B cell (primary cell): Measurements from ENCODE around the gene CD151. TPM values are rescaled to one million over a fixed set of nuclear protein-coding genes. Genes with fewer than 3 reads are reported as not detected.

ENCODE experiments used
- ATAC-seq: fragments of 200-7000 bp; cut with Tn5 transposase; one replicate; pipeline ENCODE4 v1.10.0; 2021; ENCODE audit warnings: low read depth, mild to moderate bottlenecking, moderate number of reproducible peaks, moderate library complexity
- CTCF ChIA-PET: fragments of 350-600 bp; sonication (Branson Sonifier 250); formaldehyde crosslinking; loops from one replicate; lab custom pipeline; 2021; ENCODE audit warnings: antibody characterized with exemption, inconsistent platforms; lab: Charles Lee
- POLR2A ChIA-PET: fragments of 350-600 bp; sonication (Branson Sonifier 250); formaldehyde crosslinking; loops from one replicate; lab custom pipeline; 2021; ENCODE audit warnings: antibody characterized with exemption; lab: Charles Lee
- DNase-seq: peaks from one replicate; pipeline ENCODE4 v3.0.0; 2013
- H2AFZ ChIP-seq: 2 replicates; pipeline ENCODE4 v1.6.1; 2012; ENCODE audit warnings: mild to moderate bottlenecking, low read depth, low read length; ENCODE audit not compliant: insufficient read depth, poor library complexity, severe bottlenecking
- H3K27ac ChIP-seq, 2 donors: 1 replicate in 1 of 2; 2 replicates in 1 of 2; pipeline ENCODE4 v1.5.1; 2012 to 2013; ENCODE audit warnings: low read length in 2 of 2, mild to moderate bottlenecking in 2 of 2, moderate library complexity in 1 of 2
- H3K27me3 ChIP-seq, 4 experiments: fragments of 200-600 bp in 1 of 4; sonication (generic) in 1 of 4; replicated peaks in 1 of 4; 1 replicate in 2 of 4; 2 replicates in 2 of 4; pipeline versions ENCODE4 v1.6.1 to v1.7.0; 2013 to 2016; ENCODE audit warnings: low read length in 3 of 4, mild to moderate bottlenecking in 2 of 4, mixed read lengths in 1 of 4, moderate library complexity in 1 of 4; ENCODE audit not compliant: insufficient read depth in 4 of 4, control insufficient read depth in 3 of 4; ENCODE audit errors: control extremely low read depth in 1 of 4
- H3K36me3 ChIP-seq, 2 experiments: replicated peaks in 1 of 2; 1 replicate in 1 of 2; 2 replicates in 1 of 2; pipeline versions ENCODE4 v1.6.1 to v1.7.1; 2013; ENCODE audit warnings: low read length in 1 of 2; ENCODE audit not compliant: insufficient read depth in 2 of 2, control insufficient read depth in 1 of 2; ENCODE audit errors: control extremely low read depth in 1 of 2, extremely low read depth in 1 of 2
- H3K4me1 ChIP-seq, 2 donors: fragments of 200-600 bp in 1 of 2; sonication (generic) in 1 of 2; 1 replicate in 1 of 2; 2 replicates in 1 of 2; pipeline versions ENCODE4 v1.5.1 to v1.6.1; 2013 to 2017; ENCODE audit warnings: low read length in 2 of 2; ENCODE audit not compliant: control insufficient read depth in 2 of 2, insufficient read depth in 2 of 2
- H3K4me2 ChIP-seq: replicated peaks from 2 replicates; pipeline ENCODE3; 2012; ENCODE audit warnings: mild to moderate bottlenecking, low read depth, low read length; ENCODE audit not compliant: poor library complexity, severe bottlenecking
- H3K4me3 ChIP-seq, 5 experiments: fragments of 200-600 bp in 1 of 5; sonication (generic) in 1 of 5; 1 replicate in 3 of 5; 2 replicates in 2 of 5; pipeline versions ENCODE4 v1.5.1 to v1.7.0; 2011 to 2016; ENCODE audit warnings: low read length in 4 of 5, mild to moderate bottlenecking in 4 of 5, low read depth in 2 of 5, control low read depth in 1 of 5, moderate library complexity in 1 of 5; ENCODE audit not compliant: insufficient read depth in 1 of 5; ENCODE audit errors: control extremely low read depth in 1 of 5, extremely low read depth in 1 of 5
- H3K79me2 ChIP-seq: fragments of 200-600 bp; sonication (generic); one replicate; pipeline ENCODE4 v1.6.0; 2016; ENCODE audit warnings: low read length; ENCODE audit not compliant: control insufficient read depth, insufficient read depth
- H3K9ac ChIP-seq: fragments of 200-600 bp; sonication (generic); 2 replicates; pipeline ENCODE4 v1.6.1; 2017; ENCODE audit warnings: mild to moderate bottlenecking, low read length, moderate library complexity
- H3K9me3 ChIP-seq, 3 donors: one replicate each; pipeline versions ENCODE4 v1.6.1 to v1.7.1; 2013; ENCODE audit warnings: low read length in 2 of 3; ENCODE audit not compliant: control insufficient read depth in 2 of 3, insufficient read depth in 1 of 3; ENCODE audit errors: control extremely low read depth in 1 of 3
- H4K20me1 ChIP-seq: 2 replicates; pipeline ENCODE4 v1.6.0; 2012; ENCODE audit warnings: mild to moderate bottlenecking, low read length; ENCODE audit not compliant: insufficient read depth, control insufficient read depth, poor library complexity, severe bottlenecking
- H3K27ac Mint-ChIP-seq: one replicate; pipeline ENCODE4 v1.8.0; 2021; ENCODE audit warnings: mixed read lengths
- H3K27me3 Mint-ChIP-seq: one replicate; pipeline ENCODE4 v1.8.0; 2021; ENCODE audit warnings: mixed read lengths
- H3K4me1 Mint-ChIP-seq: one replicate; pipeline ENCODE4 v1.8.0; 2021; ENCODE audit warnings: mixed read lengths
- H3K4me3 Mint-ChIP-seq: one replicate; pipeline ENCODE4 v1.8.0; 2021; ENCODE audit warnings: mixed read lengths
- H3K9me3 Mint-ChIP-seq: one replicate; pipeline ENCODE4 v1.8.0; 2022; ENCODE audit warnings: mixed read lengths; ENCODE audit not compliant: insufficient read depth
- EZH2 ChIP-seq: IDR thresholded peaks from 2 replicates; pipeline ENCODE4 v1.6.1; 2012; ENCODE audit warnings: borderline replicate concordance, low read depth, mild to moderate bottlenecking, moderate library complexity, low read length; ENCODE audit not compliant: insufficient read depth, poor library complexity, severe bottlenecking
- WGBS: methylation state at CpG from one replicate; pipeline ENCODE4 v1.1.5; 2013; ENCODE audit warnings: missing lambda C conversion rate; ENCODE audit not compliant: insufficient coverage; 5-methylcytosine and 5-hydroxymethylcytosine counted together
- intact Hi-C: fragments of 100-400 bp; cut with micrococcal nuclease; formaldehyde crosslinking; loops from one replicate; pipeline ENCODE4 v1.10.0; 2022
- polyA plus RNA-seq: library from polyadenylated mRNA; depleted of rRNA; stranded (reverse); fragments of >200 nt; gene quantifications from 2 replicates; pipeline ENCODE4 v1.2.3, GENCODE V29; 2012
- total RNA-seq, 2 donors: library from RNA; stranded (reverse); fragments of 120-200 nt in 1 of 2; gene quantifications; 1 replicate in 1 of 2; 2 replicates in 1 of 2; pipeline versions ENCODE4 v1.2.3 to v1.2.4, GENCODE V29; 2013 to 2022
- TF ChIP-seq, protein P1 (sequence below): fragments of 200-600 bp; IDR thresholded peaks from one replicate; pipeline ENCODE4 v1.8.0; 2022; ENCODE audit warnings: antibody characterized with exemption, mild to moderate bottlenecking

Gene CD151
- total and polyA plus RNA-seq, 2 donors (not counting 1 experiment from before 2014, with no cell fraction given) = 24.4 to 25.5 TPM

DNA sequence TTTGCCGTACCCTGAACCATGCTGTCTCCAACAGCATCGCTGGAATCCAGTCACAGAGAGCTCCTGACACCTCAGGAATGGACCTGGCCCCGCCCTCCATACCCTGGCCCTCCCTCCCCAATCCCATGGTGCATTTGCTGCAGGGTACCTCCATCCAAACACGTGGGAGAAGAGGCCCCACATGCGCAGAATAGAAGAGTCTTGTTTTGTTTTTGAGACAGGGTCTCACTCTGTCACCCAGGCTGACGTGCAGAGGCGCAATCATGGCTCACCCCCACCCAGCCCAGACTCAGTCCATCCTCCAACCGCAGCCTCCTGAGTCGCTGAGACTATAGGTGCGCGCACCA is 16.3 kb upstream of the CD151 start:
- 86% methylated on average over 6 of the region's 11 CpGs for WGBS

More for the DNA sequence above, 16.3 kb upstream of the CD151 start:
- Mint-ChIP-seq H3K27ac (peak overlapping the region; percentile 20), H3K4me1 (peaks cover 22% of the 10 kb centered on the region), H3K4me3 (peak overlapping the region; percentile 3), H3K27me3 (no peaks in the 10 kb centered on the region), H3K9me3 (no peaks in the 10 kb centered on the region)
- H3K79me2 ChIP-seq = peaks cover 23% of the 10 kb centered on the region
- H3K36me3 ChIP-seq = peaks cover 2 to 32% of the 10 kb centered on the region in 2 experiments
- no peaks in the 10 kb centered on the region for H3K27me3 ChIP-seq
- H2AFZ ChIP-seq = no peak overlapping the region
- no peak overlapping the region for H3K4me2 ChIP-seq
- no peak overlapping the region for H3K9ac ChIP-seq
- no peak overlapping the region for H3K27ac ChIP-seq
- no peak overlapping the region for H3K4me3 ChIP-seq
- no peak for DNase-seq
- intact Hi-C loops = no loop called here
- no peak for ATAC-seq
- no peaks in the 10 kb centered on the region for H3K9me3 ChIP-seq
- TF ChIP-seq EZH2 = no peak
- TF ChIP-seq, protein P1, sequence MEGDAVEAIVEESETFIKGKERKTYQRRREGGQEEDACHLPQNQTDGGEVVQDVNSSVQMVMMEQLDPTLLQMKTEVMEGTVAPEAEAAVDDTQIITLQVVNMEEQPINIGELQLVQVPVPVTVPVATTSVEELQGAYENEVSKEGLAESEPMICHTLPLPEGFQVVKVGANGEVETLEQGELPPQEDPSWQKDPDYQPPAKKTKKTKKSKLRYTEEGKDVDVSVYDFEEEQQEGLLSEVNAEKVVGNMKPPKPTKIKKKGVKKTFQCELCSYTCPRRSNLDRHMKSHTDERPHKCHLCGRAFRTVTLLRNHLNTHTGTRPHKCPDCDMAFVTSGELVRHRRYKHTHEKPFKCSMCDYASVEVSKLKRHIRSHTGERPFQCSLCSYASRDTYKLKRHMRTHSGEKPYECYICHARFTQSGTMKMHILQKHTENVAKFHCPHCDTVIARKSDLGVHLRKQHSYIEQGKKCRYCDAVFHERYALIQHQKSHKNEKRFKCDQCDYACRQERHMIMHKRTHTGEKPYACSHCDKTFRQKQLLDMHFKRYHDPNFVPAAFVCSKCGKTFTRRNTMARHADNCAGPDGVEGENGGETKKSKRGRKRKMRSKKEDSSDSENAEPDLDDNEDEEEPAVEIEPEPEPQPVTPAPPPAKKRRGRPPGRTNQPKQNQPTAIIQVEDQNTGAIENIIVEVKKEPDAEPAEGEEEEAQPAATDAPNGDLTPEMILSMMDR = no peak
- H3K4me1 ChIP-seq = peaks cover 20 to 28% of the 10 kb centered on the region in 2 donors
- peaks cover 36% of the 10 kb centered on the region for H4K20me1 ChIP-seq
- POLR2A ChIA-PET = no interaction called here
- CTCF ChIA-PET = no interaction called here
